D721Med (cell line): Measurements from ENCODE around the gene SNX10.
"Not testable (repeated sequence)": the region's sequence is repeated elsewhere in the genome, so short reads cannot be mapped to it uniquely, and the experiment has no call there.

Source experiments
- DNase-seq: peaks from one replicate; pipeline ENCODE4 v3.0.0; 2011; ENCODE audit warnings: low spot score; ENCODE audit not compliant: insufficient read length
- FAIRE-seq: peaks from 2 replicates; lab custom pipeline; 2011; peaks lifted over from hg19 to GRCh38; lab: Jason Lieb, UNC
- TF ChIP-seq, protein P1 (sequence below): IDR thresholded peaks from 2 replicates; pipeline ENCODE4 v1.5.1; 2012; ENCODE audit warnings: mild to moderate bottlenecking, control low read depth; ENCODE audit not compliant: insufficient read depth; ENCODE audit errors: missing control alignments

SNX10 gene

DNA sequence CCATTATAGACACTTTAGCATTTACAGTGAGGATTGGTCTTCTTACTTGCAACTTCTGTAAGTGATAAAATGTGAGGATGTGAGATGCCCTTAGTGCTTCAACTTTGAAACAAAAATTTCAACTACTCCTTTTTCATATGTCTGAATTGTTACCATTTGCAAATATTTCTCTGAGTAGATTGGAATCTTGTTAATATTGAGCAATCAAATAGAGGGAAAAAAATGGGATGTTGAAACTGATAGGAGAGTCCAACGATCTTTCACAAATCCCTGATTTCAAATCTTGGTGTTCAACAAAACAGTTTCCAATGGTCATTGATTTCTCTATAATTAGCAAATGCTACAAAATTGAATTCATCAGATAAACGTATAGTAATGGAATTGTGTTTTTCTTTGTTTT, 5.5 kb upstream of the SNX10 start:
- TF ChIP-seq, protein P1, sequence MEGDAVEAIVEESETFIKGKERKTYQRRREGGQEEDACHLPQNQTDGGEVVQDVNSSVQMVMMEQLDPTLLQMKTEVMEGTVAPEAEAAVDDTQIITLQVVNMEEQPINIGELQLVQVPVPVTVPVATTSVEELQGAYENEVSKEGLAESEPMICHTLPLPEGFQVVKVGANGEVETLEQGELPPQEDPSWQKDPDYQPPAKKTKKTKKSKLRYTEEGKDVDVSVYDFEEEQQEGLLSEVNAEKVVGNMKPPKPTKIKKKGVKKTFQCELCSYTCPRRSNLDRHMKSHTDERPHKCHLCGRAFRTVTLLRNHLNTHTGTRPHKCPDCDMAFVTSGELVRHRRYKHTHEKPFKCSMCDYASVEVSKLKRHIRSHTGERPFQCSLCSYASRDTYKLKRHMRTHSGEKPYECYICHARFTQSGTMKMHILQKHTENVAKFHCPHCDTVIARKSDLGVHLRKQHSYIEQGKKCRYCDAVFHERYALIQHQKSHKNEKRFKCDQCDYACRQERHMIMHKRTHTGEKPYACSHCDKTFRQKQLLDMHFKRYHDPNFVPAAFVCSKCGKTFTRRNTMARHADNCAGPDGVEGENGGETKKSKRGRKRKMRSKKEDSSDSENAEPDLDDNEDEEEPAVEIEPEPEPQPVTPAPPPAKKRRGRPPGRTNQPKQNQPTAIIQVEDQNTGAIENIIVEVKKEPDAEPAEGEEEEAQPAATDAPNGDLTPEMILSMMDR = no peak
- DNase-seq = no peak
- FAIRE-seq = no peak

DNA sequence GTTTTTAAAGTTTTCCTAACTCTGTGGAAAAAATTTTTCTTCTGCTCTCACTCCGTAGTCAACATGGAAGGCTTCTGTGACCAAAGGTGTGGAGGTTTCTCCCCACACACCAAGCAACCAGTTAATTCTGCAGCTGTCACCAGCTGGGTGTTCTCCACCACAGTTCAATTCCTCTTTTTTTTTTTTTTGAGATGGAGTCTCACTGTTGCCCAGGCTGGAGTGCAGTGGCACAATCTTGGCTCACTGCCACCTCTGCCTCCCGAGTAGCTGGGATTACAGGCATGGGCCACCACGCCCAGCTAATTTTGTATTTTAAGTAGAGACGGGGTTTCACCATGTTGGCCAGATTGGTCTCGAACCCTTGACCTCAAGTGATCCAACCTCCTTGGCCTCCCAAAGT, 3.5 kb upstream of the SNX10 start:
- not testable (repeated sequence) for DNase-seq, FAIRE-seq

DNA sequence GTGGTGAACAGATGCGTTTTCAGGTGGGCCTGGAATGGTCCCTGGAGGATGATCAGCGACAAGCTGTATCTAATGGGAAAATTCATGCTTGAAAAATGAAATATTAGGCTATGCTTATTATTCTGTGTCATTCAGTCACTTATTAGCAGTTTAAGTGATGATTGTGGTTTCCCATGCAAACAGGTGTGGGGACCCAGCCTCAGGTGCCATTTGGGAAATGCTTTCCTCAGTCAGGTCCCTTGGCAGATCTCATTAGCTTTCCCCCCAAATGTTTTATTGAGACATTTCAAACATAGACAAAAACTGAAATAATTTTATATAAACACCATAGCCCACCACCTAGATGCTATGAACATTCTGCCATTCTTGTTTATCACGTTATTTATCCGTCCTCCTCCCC, 411 bp upstream of the SNX10 start:
- FAIRE-seq (no peak), DNase-seq (no peak)
- TF ChIP-seq, protein P1 = no peak

DNA sequence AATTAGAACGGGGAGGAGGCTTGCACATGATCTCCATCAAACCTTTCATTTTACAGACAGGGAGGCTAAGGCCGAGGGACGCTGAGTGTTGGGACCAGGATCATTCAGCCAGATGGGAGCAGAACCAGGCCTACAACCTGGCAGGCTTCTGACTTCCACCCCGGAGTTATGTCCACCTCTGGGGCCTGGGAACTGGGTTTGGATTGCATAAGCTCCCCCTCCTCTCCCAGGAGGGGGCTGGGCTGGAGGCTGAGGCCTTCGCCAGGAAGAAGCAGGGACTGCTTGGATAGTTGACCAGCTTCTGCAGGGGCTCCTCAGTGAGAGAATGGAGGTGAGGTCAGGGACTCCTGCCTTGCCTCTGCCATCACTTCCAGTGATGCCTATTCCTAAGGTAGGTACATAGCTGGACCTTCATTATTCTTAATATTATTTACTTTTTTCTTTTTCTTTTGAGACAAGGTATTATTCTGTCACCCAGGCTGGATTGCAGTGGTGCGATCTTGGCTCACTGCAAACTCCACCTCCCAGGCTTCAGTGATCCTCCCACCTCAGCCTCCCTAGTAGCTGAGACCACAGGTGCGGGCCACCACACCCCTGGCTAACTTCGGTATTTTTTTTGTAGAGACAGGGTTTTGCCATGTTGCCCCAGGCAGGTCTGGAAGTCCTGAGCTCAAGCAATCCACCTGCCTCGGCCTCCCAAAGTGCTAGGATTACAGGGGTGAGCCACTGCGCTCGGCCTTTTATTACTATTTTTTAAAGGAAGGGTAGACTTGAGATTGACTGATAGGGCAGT, 1.3 kb downstream of the SNX10 start:
- FAIRE-seq (no peak), DNase-seq (no peak)
- TF ChIP-seq, protein P1 = no peak

DNA sequence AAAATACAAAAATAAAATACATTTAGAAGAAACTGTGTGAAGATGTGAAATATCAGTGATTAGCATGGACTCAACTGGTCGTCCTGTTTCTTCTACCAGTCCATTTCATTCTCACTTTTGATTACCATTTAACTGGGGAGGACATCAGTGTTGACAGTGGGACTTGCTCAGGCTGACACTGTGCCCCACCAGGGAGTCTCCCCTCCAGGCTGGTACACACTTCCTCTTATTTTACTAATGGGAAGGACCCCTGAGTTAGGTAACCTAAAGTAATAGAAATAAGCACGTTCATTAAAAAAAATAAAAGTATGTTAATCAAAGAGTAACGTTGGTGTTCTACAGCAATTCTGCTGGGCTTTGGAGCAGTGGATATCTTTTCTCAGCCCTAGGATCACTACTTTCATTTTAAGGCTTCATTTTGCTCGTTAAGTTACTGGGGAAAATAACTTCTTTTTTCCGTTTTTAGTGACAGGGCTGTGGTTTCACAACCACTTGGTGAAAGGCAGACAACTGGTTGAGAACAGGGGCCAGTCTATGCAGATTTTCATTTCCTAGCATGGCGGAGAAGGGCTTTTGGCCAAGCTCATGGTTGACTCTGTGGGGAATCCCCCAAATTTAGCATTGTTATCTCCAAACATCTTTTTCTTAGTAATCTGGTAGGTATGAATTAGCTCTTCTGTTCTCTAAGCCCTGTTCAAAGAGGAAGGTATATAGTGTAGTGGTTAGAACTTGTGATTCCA, 2.1 kb downstream of the SNX10 start:
- TF ChIP-seq, protein P1 = no peak
- DNase-seq (no peak), FAIRE-seq (no peak)

DNA sequence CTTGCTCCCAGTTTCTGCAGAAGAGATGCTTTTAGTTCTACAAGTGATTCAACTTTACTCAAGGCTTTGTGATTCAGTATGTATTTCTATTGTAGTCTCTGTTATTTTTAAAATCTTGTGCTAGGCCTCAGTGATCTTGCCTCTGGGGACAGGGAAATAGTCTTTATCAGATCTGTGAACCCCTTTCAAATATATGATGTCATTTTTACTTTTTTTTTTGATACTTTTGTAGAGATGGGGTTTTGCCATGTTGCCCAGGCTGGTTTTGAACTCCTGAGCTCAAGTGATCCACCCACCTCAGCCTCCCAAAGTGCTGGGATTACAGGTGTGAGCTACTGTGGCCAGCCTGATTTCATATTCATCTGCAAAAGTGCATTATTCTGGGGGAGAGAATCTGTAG, 3.4 kb downstream of the SNX10 start:
- FAIRE-seq (no peak), DNase-seq (no peak)
- TF ChIP-seq, protein P1 = no peak

DNA sequence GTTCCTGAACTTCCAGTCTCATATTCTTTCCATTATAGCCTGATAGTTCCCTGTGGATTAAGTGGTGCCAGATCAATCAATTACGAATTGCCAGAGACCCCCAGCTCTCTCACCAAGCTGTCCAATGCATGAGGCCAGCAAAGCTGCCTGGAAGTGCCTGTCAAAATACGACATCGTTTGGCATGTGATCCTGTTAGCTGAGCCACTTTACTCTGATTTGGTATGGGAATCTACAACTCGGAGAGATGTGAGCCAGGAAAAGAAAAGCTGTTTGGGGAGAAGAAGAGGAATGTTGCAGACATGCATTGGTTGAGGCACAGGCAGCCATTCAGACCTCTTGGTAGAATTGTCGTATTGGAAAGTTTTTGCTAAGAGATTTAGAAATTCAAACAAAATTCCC, 3.9 kb downstream of the SNX10 start:
- TF ChIP-seq, protein P1 = no peak

More for the DNA sequence above, 3.9 kb downstream of the SNX10 start:
- DNase-seq (no peak), FAIRE-seq (no peak)
